ENCODE data around the gene PPP4R3A. TPM values are rescaled to one million over a fixed set of nuclear protein-coding genes. Genes with fewer than 3 reads are reported as not detected.

The PPP4R3A gene
- total RNA-seq, 1 donor from 2014 or later, result 86.2 TPM

GRCh38 chr14:91520138-91520537 lies 10.0 kb upstream of the PPP4R3A start:
- ATAC-seq, result no peak
- H3K36me3 ChIP-seq, result no peaks in the 10 kb centered on the region
- intact Hi-C loops (cut with DNase I), result no loop called here
- no peaks in the 10 kb centered on the region for H3K27me3 ChIP-seq
- no peak overlapping the region for H3K4me3 ChIP-seq
- DNase-seq, result no peak
- H3K4me1 ChIP-seq, result no peaks in the 10 kb centered on the region
- H3K9me3 ChIP-seq, result no peaks in the 10 kb centered on the region
- no peak overlapping the region for H3K27ac ChIP-seq
- no peak for TF ChIP-seq CTCF (IDR thresholded peaks at IDR 0.05)

DNA sequence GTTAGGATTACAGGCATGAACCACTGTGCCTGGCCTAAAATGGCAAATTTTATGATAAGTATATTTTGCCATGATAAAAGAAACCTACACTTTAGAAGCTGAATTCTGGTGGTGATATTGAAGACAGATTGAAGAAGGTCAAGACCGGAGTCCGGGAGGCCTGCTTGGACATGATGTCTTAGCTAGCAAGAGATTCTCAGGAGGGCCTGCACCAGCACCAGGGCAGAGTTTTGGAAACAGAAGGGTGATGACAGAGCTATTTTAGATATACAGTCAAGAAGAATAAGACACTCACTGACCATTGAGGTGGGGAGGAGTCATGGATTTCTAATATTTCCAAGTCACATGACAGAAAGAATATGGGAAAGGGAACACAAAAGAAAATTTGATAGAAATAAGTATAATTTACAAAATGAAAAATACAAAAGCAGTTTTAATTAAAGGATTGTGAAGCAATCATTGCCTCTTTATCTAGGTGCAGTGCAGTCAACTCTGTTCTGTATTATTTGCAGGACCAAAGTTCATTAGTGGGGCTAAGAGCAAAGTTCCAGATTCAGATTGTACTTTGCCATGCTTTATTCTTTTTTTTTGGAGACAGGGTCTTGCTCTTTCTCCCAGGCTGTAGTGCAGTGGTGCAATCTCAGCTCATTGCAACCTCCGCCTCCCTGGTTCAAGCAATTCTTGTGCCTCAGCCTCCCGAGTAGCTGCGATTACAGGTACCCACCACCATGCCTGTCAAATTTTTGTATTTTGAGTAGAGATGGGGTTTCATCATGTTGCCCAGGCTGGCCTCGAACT lies 9.3 kb upstream of the PPP4R3A start:
- no peaks in the 10 kb centered on the region for H3K27me3 ChIP-seq
- no peak overlapping the region for H3K4me3 ChIP-seq
- TF ChIP-seq CTCF (IDR thresholded peaks at IDR 0.05), result no peak
- DNase-seq (no peak), ATAC-seq (no peak)
- H3K27ac ChIP-seq, result no peak overlapping the region
- no peaks in the 10 kb centered on the region for H3K36me3 ChIP-seq
- no peaks in the 10 kb centered on the region for H3K4me1 ChIP-seq
- intact Hi-C loops (cut with DNase I), result no loop called here
- H3K9me3 ChIP-seq, result no peaks in the 10 kb centered on the region

DNA sequence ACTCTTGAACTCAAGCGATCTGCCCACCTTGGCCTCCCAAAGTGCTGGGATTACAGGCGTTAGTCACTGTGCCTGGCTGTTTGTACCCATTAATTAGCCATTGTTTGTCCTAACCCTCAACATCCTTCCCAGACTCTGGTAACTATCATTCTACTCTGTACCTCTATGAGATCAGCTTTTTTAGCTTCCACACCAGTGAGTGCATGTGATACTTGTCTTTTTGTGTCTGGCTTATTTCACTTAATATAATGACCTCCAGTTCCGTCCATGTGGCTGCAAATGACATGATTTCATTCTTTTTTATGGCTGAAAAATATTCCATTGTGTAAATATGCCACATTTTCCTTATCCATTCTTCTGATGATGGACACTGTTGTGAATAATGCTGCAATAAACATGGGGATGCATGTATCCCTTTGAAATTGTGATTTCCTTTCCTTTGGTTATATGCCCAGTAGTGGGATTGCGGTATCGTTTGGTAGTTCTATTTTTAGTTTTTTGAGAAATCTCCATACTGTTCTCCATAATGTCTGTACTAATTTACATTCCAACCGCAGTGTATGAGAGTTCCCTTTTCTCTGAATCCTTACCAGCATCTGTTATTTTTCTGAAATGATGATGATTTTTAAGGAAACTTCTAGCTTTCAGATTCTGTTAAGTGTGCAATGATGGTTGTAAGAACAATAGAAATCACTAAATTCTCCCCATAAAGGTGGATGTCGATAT lies 6.7 kb upstream of the PPP4R3A start:
- Histone ChIP-seq H3K27ac (no peak overlapping the region), H3K36me3 (no peaks in the 10 kb centered on the region), H3K9me3 (no peaks in the 10 kb centered on the region), H3K27me3 (no peaks in the 10 kb centered on the region), H3K4me1 (no peaks in the 10 kb centered on the region), H3K4me3 (no peak overlapping the region)
- TF ChIP-seq CTCF (IDR thresholded peaks at IDR 0.05), result no peak
- ATAC-seq (peak; percentile 14), DNase-seq (no peak)
- intact Hi-C loops (cut with DNase I), result no loop called here

- DNase-seq (no peak), ATAC-seq (no peak)
- H3K4me1 ChIP-seq, result peaks cover 4% of the 10 kb centered on the region
- no peaks in the 10 kb centered on the region for H3K9me3 ChIP-seq
- H3K27ac ChIP-seq, result no peak overlapping the region
- intact Hi-C loops (cut with DNase I), result no loop called here
- no peak for TF ChIP-seq CTCF (IDR thresholded peaks at IDR 0.05)
- no peaks in the 10 kb centered on the region for H3K36me3 ChIP-seq
- H3K4me3 ChIP-seq, result no peak overlapping the region
- H3K27me3 ChIP-seq, result no peaks in the 10 kb centered on the region
These were observed 5.9 kb upstream of the PPP4R3A start for GRCh38 chr14:91515979-91516378.

- H3K4me1 ChIP-seq, result peaks cover 15% of the 10 kb centered on the region
- no peaks in the 10 kb centered on the region for H3K27me3 ChIP-seq
- no peaks in the 10 kb centered on the region for H3K9me3 ChIP-seq
- DNase-seq (no peak), ATAC-seq (no peak)
- TF ChIP-seq CTCF (IDR thresholded peaks at IDR 0.05), result no peak
- intact Hi-C loops (cut with DNase I), result no loop called here
- H3K27ac ChIP-seq, result peak overlapping the region; percentile 100
- H3K36me3 ChIP-seq, result peaks cover 5% of the 10 kb centered on the region
- peak overlapping the region; percentile 86 for H3K4me3 ChIP-seq
These were observed 903 bp upstream of the PPP4R3A start for GRCh38 chr14:91511043-91511383.
